Kidney (tissue), 14 donors: ENCODE data around the gene CALN1. TPM values are rescaled to one million over a fixed set of nuclear protein-coding genes. Genes with fewer than 3 reads are reported as not detected.

Experiments used
- DNase-seq, 5 donors: peaks; one replicate each; pipeline ENCODE4 v3.0.0-alpha.2; 2013 to 2020
- FAIRE-seq: peaks from 2 replicates; lab custom pipeline; 2012; peaks lifted over from hg19 to GRCh38; lab: Jason Lieb, UNC
- H3K27ac ChIP-seq, 2 donors: one replicate each; pipeline ENCODE4 v1.7.0; 2013; ENCODE audit warnings: low read depth in 2 of 2, low read length in 2 of 2, inconsistent platforms in 1 of 2
- H3K27me3 ChIP-seq: one replicate; pipeline ENCODE4 v1.7.1; 2013; ENCODE audit warnings: low read length, inconsistent platforms; ENCODE audit not compliant: control insufficient read depth, insufficient read depth
- H3K36me3 ChIP-seq, 3 donors: one replicate each; pipeline versions ENCODE4 v1.7.0 to v1.7.1; 2013; ENCODE audit warnings: low read length in 3 of 3, control low read depth in 1 of 3, inconsistent platforms in 1 of 3; ENCODE audit not compliant: insufficient read depth in 3 of 3, control insufficient read depth in 2 of 3
- H3K4me1 ChIP-seq, 3 donors: one replicate each; pipeline versions ENCODE4 v1.7.0 to v1.7.1; 2013; ENCODE audit warnings: low read length in 3 of 3, inconsistent platforms in 1 of 3, low read depth in 1 of 3; ENCODE audit not compliant: control insufficient read depth in 2 of 3, insufficient read depth in 2 of 3
- H3K4me3 ChIP-seq, 3 donors: one replicate each; pipeline versions ENCODE4 v1.7.0 to v1.8.1; 2013; ENCODE audit warnings: low read length in 3 of 3, control low read depth in 1 of 3, inconsistent platforms in 1 of 3
- H3K9ac ChIP-seq, 3 donors: one replicate each; pipeline versions ENCODE4 v1.7.0 to v1.7.1; 2013; ENCODE audit warnings: low read length in 3 of 3, control low read depth in 1 of 3, inconsistent platforms in 1 of 3
- H3K9me3 ChIP-seq, 3 donors: one replicate each; pipeline versions ENCODE4 v1.7.0 to v1.7.1; 2013; ENCODE audit warnings: low read length in 3 of 3, control low read depth in 1 of 3, inconsistent platforms in 1 of 3; ENCODE audit not compliant: control insufficient read depth in 2 of 3, insufficient read depth in 1 of 3
- intact Hi-C: fragments of 100-400 bp; cut with DNase I; formaldehyde crosslinking; loops from one replicate; pipeline ENCODE4 v1.11.1; 2022
- polyA plus RNA-seq: library from polyadenylated mRNA; stranded (reverse); fragments of 350-450 nt; fragmentation: Illumina TruSeq; extraction: RNeasy Lipid Tissue Mini Kit (QIAGEN cat#74804); gene quantifications from one replicate; pipeline ENCODE4 v1.2.3, GENCODE V29; 2014; ENCODE audit warnings: low read depth, low replicate concordance; ENCODE audit not compliant: insufficient read depth
- total RNA-seq: library from RNA; stranded (reverse); fragmentation: NEBNext Ultra II Directional; extraction: Animal tissue kit (Norgen Biotek cat#: 25700); gene quantifications from one replicate; pipeline ENCODE4 v1.2.1, GENCODE V29; 2021
- TF ChIP-seq, protein P1 (sequence below): IDR thresholded peaks from 3 replicates; pipeline ENCODE4 v1.5.1; 2012; ENCODE audit warnings: mild to moderate bottlenecking, moderate library complexity, borderline replicate concordance; ENCODE audit not compliant: insufficient read depth; ENCODE audit errors: extremely low read depth
- donor health status: control.
- donor health status: control.
- donor health status: control.
- donor health status: control.
- donor health status: control.
- donor health status: DM: yes; HTN: yes; CAD: no.
- donor health status: Normal renal cell carcinoma (clear cell type).

Gene CALN1
- total and polyA plus RNA-seq, 2 donors from 2014 or later: not detected

DNA sequence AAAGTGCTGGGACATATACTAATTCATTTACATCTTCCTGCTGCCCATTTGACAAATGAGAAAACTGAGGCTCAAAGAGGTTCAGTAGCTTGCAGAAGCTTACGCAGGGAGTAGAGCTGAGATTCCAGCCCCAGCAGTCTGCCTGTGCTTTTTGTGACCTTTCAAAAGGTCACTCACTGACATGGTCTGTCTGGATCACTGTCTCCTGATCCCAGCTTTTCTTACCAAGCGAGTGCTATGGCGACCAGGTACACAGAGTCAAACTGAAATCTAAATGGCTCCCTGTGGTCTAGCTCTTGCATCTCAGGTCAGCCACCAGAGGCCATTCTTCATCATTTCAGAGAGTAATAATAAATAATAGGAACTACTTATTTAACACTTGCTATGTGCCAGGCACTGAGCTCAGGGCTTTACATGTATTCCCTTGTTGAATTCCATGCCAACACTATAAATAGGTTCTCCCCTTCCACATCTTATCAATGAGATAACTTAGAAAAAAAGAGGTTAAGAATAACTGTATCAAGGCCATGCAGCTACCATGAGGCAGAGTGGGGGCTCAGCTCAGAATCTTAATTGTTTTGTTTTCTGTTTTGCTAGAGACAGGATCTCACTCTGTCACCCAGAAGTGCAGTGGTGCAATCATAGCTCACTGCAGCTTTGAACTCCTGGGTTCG, 381.0 kb downstream of the CALN1 start:
- H3K36me3 ChIP-seq: no peaks in the 10 kb centered on the region
- no peaks in the 10 kb centered on the region for H3K27me3 ChIP-seq
- no peak overlapping the region for H3K9ac ChIP-seq
- TF ChIP-seq, protein P1, sequence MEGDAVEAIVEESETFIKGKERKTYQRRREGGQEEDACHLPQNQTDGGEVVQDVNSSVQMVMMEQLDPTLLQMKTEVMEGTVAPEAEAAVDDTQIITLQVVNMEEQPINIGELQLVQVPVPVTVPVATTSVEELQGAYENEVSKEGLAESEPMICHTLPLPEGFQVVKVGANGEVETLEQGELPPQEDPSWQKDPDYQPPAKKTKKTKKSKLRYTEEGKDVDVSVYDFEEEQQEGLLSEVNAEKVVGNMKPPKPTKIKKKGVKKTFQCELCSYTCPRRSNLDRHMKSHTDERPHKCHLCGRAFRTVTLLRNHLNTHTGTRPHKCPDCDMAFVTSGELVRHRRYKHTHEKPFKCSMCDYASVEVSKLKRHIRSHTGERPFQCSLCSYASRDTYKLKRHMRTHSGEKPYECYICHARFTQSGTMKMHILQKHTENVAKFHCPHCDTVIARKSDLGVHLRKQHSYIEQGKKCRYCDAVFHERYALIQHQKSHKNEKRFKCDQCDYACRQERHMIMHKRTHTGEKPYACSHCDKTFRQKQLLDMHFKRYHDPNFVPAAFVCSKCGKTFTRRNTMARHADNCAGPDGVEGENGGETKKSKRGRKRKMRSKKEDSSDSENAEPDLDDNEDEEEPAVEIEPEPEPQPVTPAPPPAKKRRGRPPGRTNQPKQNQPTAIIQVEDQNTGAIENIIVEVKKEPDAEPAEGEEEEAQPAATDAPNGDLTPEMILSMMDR: no peak
- FAIRE-seq: no peak
- no peak for DNase-seq
- peaks cover 0 to 3% (median 0%) of the 10 kb centered on the region in 3 donors for H3K9me3 ChIP-seq
- no peaks in the 10 kb centered on the region for H3K4me1 ChIP-seq
- H3K27ac ChIP-seq: no peak overlapping the region
- intact Hi-C loops: no loop called here
- H3K4me3 ChIP-seq: no peak overlapping the region

DNA sequence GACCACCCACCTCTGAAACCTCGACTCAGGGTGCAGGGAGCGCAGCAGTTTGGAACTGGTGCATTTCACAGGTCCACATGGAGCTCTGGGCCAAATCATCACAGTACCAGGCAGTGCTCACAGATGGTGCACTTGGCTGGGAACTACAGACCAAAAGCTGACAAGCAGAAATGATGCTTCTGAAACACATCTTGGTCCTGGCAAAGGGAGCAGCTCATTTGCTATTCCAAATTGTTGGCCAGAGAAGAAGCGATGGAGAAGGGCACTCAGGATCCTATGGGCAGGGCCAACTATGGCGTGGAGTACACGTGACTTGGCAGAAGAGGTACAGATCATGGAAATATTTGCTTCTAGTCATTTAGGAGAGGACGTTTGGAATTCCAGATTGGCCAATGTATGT, 383.9 kb downstream of the CALN1 start:
- Histone ChIP-seq H3K9ac (no peak overlapping the region), H3K27me3 (no peaks in the 10 kb centered on the region), H3K36me3 (no peaks in the 10 kb centered on the region), H3K27ac (no peak overlapping the region), H3K4me3 (no peak overlapping the region), H3K4me1 (no peaks in the 10 kb centered on the region), H3K9me3 (peaks cover 0 to 3% (median 0%) of the 10 kb centered on the region in 3 donors)
- FAIRE-seq (no peak), DNase-seq (no peak)
- intact Hi-C loops: no loop called here
- TF ChIP-seq, protein P1: no peak

DNA sequence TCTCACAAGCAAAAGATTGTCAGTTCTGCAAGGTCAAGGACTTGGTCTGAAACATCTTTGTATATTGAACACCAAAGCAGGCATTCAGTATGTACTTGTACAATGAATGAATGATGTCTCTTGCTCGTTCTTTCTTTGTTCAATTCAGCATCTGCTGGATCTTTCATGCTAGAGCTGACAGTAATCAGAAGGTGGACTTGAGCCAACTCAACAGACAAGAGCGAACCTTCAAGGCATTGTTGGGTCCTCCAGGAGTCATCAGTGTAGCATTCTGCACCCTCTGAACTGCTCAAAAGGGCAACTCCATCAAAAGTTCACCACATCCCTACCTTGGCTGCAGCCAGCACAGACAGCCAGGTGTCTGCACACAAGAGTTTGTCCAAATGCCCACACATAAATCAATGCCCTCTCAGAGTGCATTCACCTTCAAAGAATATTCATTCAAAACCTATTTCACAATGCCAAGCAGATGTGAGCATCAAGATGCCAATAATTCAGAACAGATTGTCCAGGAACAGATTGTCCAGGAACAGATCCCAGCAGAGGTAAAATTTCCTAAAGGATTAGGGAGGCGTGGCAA, 386.7 kb downstream of the CALN1 start:
- Histone ChIP-seq H3K9me3 (peaks cover 0 to 3% (median 0%) of the 10 kb centered on the region in 3 donors), H3K27me3 (no peaks in the 10 kb centered on the region), H3K36me3 (no peaks in the 10 kb centered on the region), H3K27ac (no peak overlapping the region), H3K4me1 (no peaks in the 10 kb centered on the region), H3K4me3 (no peak overlapping the region), H3K9ac (no peak overlapping the region)
- TF ChIP-seq, protein P1: no peak
- no peak for DNase-seq
- no peak for FAIRE-seq
- intact Hi-C loops: no loop called here
